Measurements from ENCODE around the gene CLPTM1.

CLPTM1 gene

GRCh38 chr19:45008552-45008951 is 53.4 kb downstream of the CLPTM1 start:
- no peaks in the 10 kb centered on the region for H3K36me3 ChIP-seq
- H3K27me3 ChIP-seq (ENCODE audit: insufficient read depth, low read depth, severe bottlenecking) = no peaks in the 10 kb centered on the region
- no peak for DNase-seq
- TF ChIP-seq, protein P1, sequence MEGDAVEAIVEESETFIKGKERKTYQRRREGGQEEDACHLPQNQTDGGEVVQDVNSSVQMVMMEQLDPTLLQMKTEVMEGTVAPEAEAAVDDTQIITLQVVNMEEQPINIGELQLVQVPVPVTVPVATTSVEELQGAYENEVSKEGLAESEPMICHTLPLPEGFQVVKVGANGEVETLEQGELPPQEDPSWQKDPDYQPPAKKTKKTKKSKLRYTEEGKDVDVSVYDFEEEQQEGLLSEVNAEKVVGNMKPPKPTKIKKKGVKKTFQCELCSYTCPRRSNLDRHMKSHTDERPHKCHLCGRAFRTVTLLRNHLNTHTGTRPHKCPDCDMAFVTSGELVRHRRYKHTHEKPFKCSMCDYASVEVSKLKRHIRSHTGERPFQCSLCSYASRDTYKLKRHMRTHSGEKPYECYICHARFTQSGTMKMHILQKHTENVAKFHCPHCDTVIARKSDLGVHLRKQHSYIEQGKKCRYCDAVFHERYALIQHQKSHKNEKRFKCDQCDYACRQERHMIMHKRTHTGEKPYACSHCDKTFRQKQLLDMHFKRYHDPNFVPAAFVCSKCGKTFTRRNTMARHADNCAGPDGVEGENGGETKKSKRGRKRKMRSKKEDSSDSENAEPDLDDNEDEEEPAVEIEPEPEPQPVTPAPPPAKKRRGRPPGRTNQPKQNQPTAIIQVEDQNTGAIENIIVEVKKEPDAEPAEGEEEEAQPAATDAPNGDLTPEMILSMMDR (IDR thresholded peaks at IDR 0.05; ENCODE audit: low read depth, low read length) = no peak
- no peak overlapping the region for H3K27ac ChIP-seq
- no peak overlapping the region for H3K4me3 ChIP-seq (ENCODE audit: low read depth, low read length)
- H3K9me3 ChIP-seq (ENCODE audit: severe bottlenecking) = no peaks in the 10 kb centered on the region

DNA sequence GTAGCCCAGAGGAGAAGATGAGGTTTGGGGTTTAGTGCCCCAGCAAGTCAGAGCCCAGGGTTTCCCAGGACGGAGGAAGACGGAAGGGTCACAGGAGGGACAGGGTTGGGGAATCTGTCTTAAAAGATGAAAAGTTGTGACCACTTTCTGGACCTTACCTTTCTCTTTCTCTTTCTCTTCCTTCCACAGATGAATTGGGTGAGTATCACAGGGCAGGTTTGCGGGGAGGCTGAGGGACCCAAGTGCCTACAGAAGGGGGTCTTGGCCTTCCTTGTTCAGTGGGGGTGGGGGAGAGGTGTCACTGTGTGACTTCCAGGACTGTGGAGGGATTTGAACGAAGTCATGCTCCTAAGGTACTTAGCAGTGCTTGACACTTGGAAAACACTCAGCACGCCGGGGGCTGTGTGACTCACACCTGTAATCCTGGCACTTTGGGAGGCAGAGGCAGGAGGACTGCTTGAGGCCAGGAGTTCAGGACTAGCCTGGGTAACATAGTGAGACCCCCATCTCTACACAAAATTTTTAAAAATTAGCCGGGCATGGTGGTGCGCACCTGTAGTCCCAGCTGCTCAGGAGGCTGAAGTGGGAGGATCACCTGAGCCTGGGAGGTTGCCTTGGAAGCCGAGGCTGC is 54.6 kb downstream of the CLPTM1 start:
- no peak for DNase-seq
- TF ChIP-seq, protein P1 (IDR thresholded peaks at IDR 0.05; ENCODE audit: low read depth, low read length) = no peak

DNA sequence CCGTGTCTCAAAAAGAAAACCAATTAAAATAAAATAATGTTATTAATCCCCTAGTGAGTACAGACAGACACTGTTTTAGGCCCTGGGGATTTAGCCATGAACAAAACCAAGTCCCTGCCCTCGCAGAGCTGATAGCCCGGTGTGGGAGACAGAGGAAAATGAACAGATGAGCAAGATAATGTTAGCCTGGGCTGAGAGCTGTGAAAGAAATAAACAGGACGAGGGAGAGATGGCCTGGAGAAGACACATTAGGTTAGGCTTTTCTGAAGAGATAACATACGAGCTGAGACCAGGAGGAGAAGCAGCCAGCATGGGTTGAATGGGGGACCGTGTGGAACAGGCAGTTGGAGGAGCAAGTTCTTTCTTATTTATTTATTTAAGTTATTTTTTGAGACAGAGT is 55.1 kb downstream of the CLPTM1 start:
- Histone ChIP-seq H3K27me3 (ENCODE audit: insufficient read depth, low read depth, severe bottlenecking) (no peaks in the 10 kb centered on the region), H3K4me3 (ENCODE audit: low read depth, low read length) (no peak overlapping the region), H3K36me3 (no peaks in the 10 kb centered on the region), H3K9me3 (ENCODE audit: severe bottlenecking) (no peaks in the 10 kb centered on the region), H3K27ac (no peak overlapping the region)
- DNase-seq = no peak
- TF ChIP-seq, protein P1 (IDR thresholded peaks at IDR 0.05; ENCODE audit: low read depth, low read length) = no peak

More for the DNA sequence above, 54.6 kb downstream of the CLPTM1 start:
- Histone ChIP-seq H3K36me3 (no peaks in the 10 kb centered on the region), H3K27ac (no peak overlapping the region), H3K4me3 (ENCODE audit: low read depth, low read length) (no peak overlapping the region), H3K27me3 (ENCODE audit: insufficient read depth, low read depth, severe bottlenecking) (no peaks in the 10 kb centered on the region), H3K9me3 (ENCODE audit: severe bottlenecking) (no peaks in the 10 kb centered on the region)

DNA sequence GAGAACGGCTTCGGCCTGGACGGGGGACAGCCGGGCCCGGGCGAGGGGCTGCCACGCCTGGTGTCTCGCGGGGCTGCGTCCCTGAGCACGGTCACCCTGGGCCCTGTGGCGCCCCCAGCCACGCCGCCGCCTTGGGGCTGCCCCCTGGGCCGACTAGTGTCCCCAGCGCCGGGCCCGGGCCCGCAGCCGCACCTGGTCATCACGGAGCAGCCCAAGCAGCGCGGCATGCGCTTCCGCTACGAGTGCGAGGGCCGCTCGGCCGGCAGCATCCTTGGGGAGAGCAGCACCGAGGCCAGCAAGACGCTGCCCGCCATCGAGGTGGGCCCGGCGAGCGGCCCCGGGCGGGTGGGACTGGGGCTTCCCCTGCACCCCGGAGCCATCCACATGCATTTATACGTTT is 56.8 kb downstream of the CLPTM1 start:
- H3K4me3 ChIP-seq (ENCODE audit: low read depth, low read length) = no peak overlapping the region
- no peak overlapping the region for H3K27ac ChIP-seq
- H3K9me3 ChIP-seq (ENCODE audit: severe bottlenecking) = no peaks in the 10 kb centered on the region
- H3K27me3 ChIP-seq (ENCODE audit: insufficient read depth, low read depth, severe bottlenecking) = no peaks in the 10 kb centered on the region
- no peak for DNase-seq
- no peaks in the 10 kb centered on the region for H3K36me3 ChIP-seq
- TF ChIP-seq, protein P1 (IDR thresholded peaks at IDR 0.05; ENCODE audit: low read depth, low read length) = no peak

DNA sequence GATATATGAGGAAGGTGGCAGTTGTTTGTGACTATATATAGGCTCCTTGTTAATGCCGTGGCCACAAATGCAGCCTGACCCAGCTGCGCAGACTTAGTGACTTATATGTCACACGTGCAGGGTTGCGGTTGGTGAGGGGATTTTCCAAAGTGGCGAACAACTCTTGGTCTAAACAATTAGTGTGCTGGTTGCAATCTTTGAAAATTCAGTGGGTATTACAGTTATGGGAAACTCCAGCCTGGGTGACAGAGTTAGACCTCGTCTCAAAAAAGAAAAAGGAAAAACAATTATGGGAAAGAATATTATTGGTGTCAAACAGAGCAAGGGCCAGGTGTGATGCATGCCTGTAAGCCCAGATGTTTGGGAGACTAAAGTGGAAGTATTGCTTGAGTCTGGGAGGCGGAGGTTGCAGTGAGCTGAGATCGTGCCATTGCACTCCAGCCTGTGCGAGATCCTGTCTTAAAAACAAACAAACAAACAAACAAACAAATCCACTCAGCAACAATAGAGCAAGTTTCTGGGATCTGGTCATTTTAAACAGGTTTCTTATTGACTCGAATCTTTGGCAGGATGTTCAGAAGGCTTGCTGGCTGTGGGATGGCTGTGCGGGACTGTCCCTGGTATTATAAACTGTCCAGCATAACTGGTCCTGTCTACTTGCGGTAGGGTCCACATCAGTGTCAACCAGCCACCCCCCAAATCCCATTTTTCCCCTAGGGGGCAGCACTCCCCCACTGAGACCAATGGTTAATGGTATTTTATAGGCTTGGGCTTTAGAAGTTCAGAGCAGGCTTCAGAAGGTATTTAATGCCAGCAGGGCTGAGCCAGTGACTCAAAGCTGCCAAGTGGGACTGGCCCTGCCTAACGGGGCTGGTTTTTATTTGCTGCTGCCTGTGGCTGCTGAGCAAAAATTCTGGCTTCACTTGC is 61.5 kb downstream of the CLPTM1 start:
- no peak overlapping the region for H3K27ac ChIP-seq

More for the DNA sequence above, 61.5 kb downstream of the CLPTM1 start:
- Histone ChIP-seq H3K9me3 (ENCODE audit: severe bottlenecking) (no peaks in the 10 kb centered on the region), H3K27me3 (ENCODE audit: insufficient read depth, low read depth, severe bottlenecking) (no peaks in the 10 kb centered on the region), H3K36me3 (no peaks in the 10 kb centered on the region), H3K4me3 (ENCODE audit: low read depth, low read length) (no peak overlapping the region)
- TF ChIP-seq, protein P1 (IDR thresholded peaks at IDR 0.05; ENCODE audit: low read depth, low read length) = peak; percentile 60
- DNase-seq = peak; percentile 79

Data from WERI-Rb-1 (cell line).